Frontal cortex (tissue), 1 donor: ENCODE results near the gene PCDHGB1. TPM values are rescaled to one million over a fixed set of nuclear protein-coding genes. Genes with fewer than 3 reads are reported as not detected.

Experiments used
- total RNA-seq: library from RNA; depleted of rRNA; stranded (reverse); fragments of >200 nt; gene quantifications from one replicate; pipeline ENCODE4 v1.2.3, GENCODE V29; 2014

PCDHGB1 gene
- total RNA-seq, 1 donor from 2014 or later: 6.1 TPM

Other genes with a start within 250 kb of the PCDHGB1 start
- 11.0 TPM for gene PCDHB3, start 249.6 kb upstream of the PCDHGB1 start, total RNA-seq
- 4.5 TPM for gene PCDHB4, start 228.3 kb upstream of the PCDHGB1 start, total RNA-seq
- 7.3 TPM for gene PCDHB5, start 214.9 kb upstream of the PCDHGB1 start, total RNA-seq
- 3.3 TPM for gene PCDHB6, start 200.0 kb upstream of the PCDHGB1 start, total RNA-seq
- 9.8 TPM for gene PCDHB7, start 177.5 kb upstream of the PCDHGB1 start, total RNA-seq
- 7.7 TPM for gene PCDHB8, start 172.3 kb upstream of the PCDHGB1 start, total RNA-seq
- 5.3 TPM for gene PCDHB16, start 167.7 kb upstream of the PCDHGB1 start, total RNA-seq
- gene PCDHB9, start 162.9 kb upstream of the PCDHGB1 start, total RNA-seq: 4.9 TPM
- gene PCDHB10, start 157.7 kb upstream of the PCDHGB1 start, total RNA-seq: 13.9 TPM
- gene PCDHB11, start 150.5 kb upstream of the PCDHGB1 start, total RNA-seq: 13.0 TPM
- gene PCDHB12, start 141.4 kb upstream of the PCDHGB1 start, total RNA-seq: 12.6 TPM
- gene PCDHB13, start 136.2 kb upstream of the PCDHGB1 start, total RNA-seq: 6.1 TPM
- gene PCDHB14, start 126.8 kb upstream of the PCDHGB1 start, total RNA-seq: 12.6 TPM
- gene PCDHB15, start 104.7 kb upstream of the PCDHGB1 start, total RNA-seq: 18.3 TPM
- not detected for gene SLC25A2, start 46.0 kb upstream of the PCDHGB1 start, total RNA-seq
- gene TAF7, start 29.3 kb upstream of the PCDHGB1 start, total RNA-seq: 119 TPM
- gene PCDHGA1, start 19.6 kb upstream of the PCDHGB1 start, total RNA-seq: 3.3 TPM
- gene PCDHGA2, start 11.3 kb upstream of the PCDHGB1 start, total RNA-seq: 4.5 TPM
- 4.1 TPM for gene PCDHGA3, start 6.3 kb upstream of the PCDHGB1 start, total RNA-seq
- gene PCDHGA4, start 4.9 kb downstream of the PCDHGB1 start, total RNA-seq: 5.7 TPM
- 6.1 TPM for gene PCDHGB2, start 9.9 kb downstream of the PCDHGB1 start, total RNA-seq
- 5.7 TPM for gene PCDHGA5, start 14.1 kb downstream of the PCDHGB1 start, total RNA-seq
- 8.2 TPM for gene PCDHGB3, start 20.1 kb downstream of the PCDHGB1 start, total RNA-seq
- gene PCDHGA6, start 23.8 kb downstream of the PCDHGB1 start, total RNA-seq: 9.0 TPM
- gene PCDHGA7, start 32.6 kb downstream of the PCDHGB1 start, total RNA-seq: 4.9 TPM
- 8.6 TPM for gene PCDHGB4, start 37.6 kb downstream of the PCDHGB1 start, total RNA-seq
- gene PCDHGA8, start 42.5 kb downstream of the PCDHGB1 start, total RNA-seq: 5.7 TPM
- gene PCDHGB5, start 47.8 kb downstream of the PCDHGB1 start, total RNA-seq: 13.0 TPM
- gene PCDHGA9, start 52.7 kb downstream of the PCDHGB1 start, total RNA-seq: 6.9 TPM
- 9.8 TPM for gene PCDHGB6, start 57.9 kb downstream of the PCDHGB1 start, total RNA-seq
- 9.8 TPM for gene PCDHGA10, start 62.9 kb downstream of the PCDHGB1 start, total RNA-seq
- gene PCDHGB7, start 67.6 kb downstream of the PCDHGB1 start, total RNA-seq: 10.6 TPM
- gene PCDHGA11, start 71.0 kb downstream of the PCDHGB1 start, total RNA-seq: 10.6 TPM
- 3.7 TPM for gene PCDHGA12, start 80.4 kb downstream of the PCDHGB1 start, total RNA-seq
- gene PCDHGC3, start 125.9 kb downstream of the PCDHGB1 start, total RNA-seq: 20.8 TPM
- gene PCDHGC4, start 134.9 kb downstream of the PCDHGB1 start, total RNA-seq: 65.2 TPM
- 4.9 TPM for gene PCDHGC5, start 139.0 kb downstream of the PCDHGB1 start, total RNA-seq